Ishikawa (cell line): Measurements from ENCODE around the gene SGPP1.

Experiments used
- CEBPB ChIP-seq: IDR thresholded peaks from 2 replicates; pipeline ENCODE4 v1.6.1; 2012
- CREB1 ChIP-seq: IDR thresholded peaks from 2 replicates; pipeline ENCODE4 v1.6.1; 2012; ENCODE audit warnings: low read depth
- EGR1 ChIP-seq: IDR thresholded peaks from 2 replicates; pipeline ENCODE4 v1.6.1; 2012
- EP300 ChIP-seq: IDR thresholded peaks from 2 replicates; pipeline ENCODE4 v1.6.1; 2012; ENCODE audit warnings: borderline replicate concordance
- FOXM1 ChIP-seq: IDR thresholded peaks from 2 replicates; pipeline ENCODE4 v1.6.1; 2012; ENCODE audit warnings: low read depth, borderline replicate concordance
- MAX ChIP-seq: IDR thresholded peaks from 2 replicates; pipeline ENCODE4 v1.6.1; 2012
- NFIC ChIP-seq: IDR thresholded peaks from 2 replicates; pipeline ENCODE4 v1.6.1; 2012
- RAD21 ChIP-seq: IDR thresholded peaks from 2 replicates; pipeline ENCODE4 v1.6.1; 2012; ENCODE audit warnings: low read depth
- REST ChIP-seq: IDR thresholded peaks from 2 replicates; pipeline ENCODE4 v1.6.1; 2012; ENCODE audit warnings: low read depth, mild to moderate bottlenecking
- TAF1 ChIP-seq: IDR thresholded peaks from 2 replicates; pipeline ENCODE4 v1.6.1; 2012; ENCODE audit warnings: low read depth, mild to moderate bottlenecking
- TCF12 ChIP-seq: IDR thresholded peaks from 2 replicates; pipeline ENCODE4 v1.6.1; 2012; ENCODE audit warnings: low read depth
- TEAD4 ChIP-seq: IDR thresholded peaks from 2 replicates; pipeline ENCODE4 v1.6.1; 2012
- USF1 ChIP-seq: IDR thresholded peaks from 2 replicates; pipeline ENCODE4 v1.6.1; 2012
- YY1 ChIP-seq: IDR thresholded peaks from 2 replicates; pipeline ENCODE4 v1.6.1; 2012; ENCODE audit warnings: low read depth
- ZBTB7A ChIP-seq: IDR thresholded peaks from 2 replicates; pipeline ENCODE4 v1.6.1; 2012; ENCODE audit warnings: low read depth

SGPP1 gene

GRCh38 chr14:63673255-63673654 lies 54.6 kb downstream of the SGPP1 start:
- TF ChIP-seq USF1 (no peak), RAD21 (no peak), REST (no peak), NFIC (no peak), CREB1 (no peak), TCF12 (no peak), TAF1 (no peak), EGR1 (no peak), TEAD4 (no peak), ZBTB7A (no peak), EP300 (no peak)

- TF ChIP-seq TEAD4 (no peak), NFIC (no peak), YY1 (no peak)
These were observed 55.3 kb downstream of the SGPP1 start for GRCh38 chr14:63672417-63673180.

- TF ChIP-seq FOXM1 = no peak
- TF ChIP-seq TEAD4 = no peak
- TF ChIP-seq ZBTB7A = no peak
- TF ChIP-seq CREB1 = no peak
- no peak for TF ChIP-seq TAF1
- TF ChIP-seq EGR1 = no peak
These were observed 55.9 kb downstream of the SGPP1 start for GRCh38 chr14:63671987-63672386.

GRCh38 chr14:63670692-63671091 lies 57.2 kb downstream of the SGPP1 start:
- TF ChIP-seq TCF12 (no peak), ZBTB7A (no peak), RAD21 (no peak), EP300 (no peak), FOXM1 (no peak), USF1 (no peak), NFIC (no peak), CEBPB (no peak), EGR1 (no peak), TAF1 (no peak), REST (no peak), YY1 (no peak), CREB1 (no peak)

- TF ChIP-seq USF1 (no peak), RAD21 (no peak), TCF12 (no peak), EGR1 (no peak), YY1 (no peak), CREB1 (no peak), REST (no peak), FOXM1 (no peak), TEAD4 (no peak), CEBPB (no peak), TAF1 (no peak), EP300 (no peak), ZBTB7A (no peak), NFIC (no peak), MAX (no peak)
These were observed 61.5 kb downstream of the SGPP1 start for GRCh38 chr14:63666335-63666734.
